Right kidney (tissue), 1 donor: Measurements from ENCODE around the gene UBE2B.

Experiments
- DNase-seq: peaks from one replicate; pipeline ENCODE4 v3.0.0-alpha.2; 2016

Gene UBE2B

DNA sequence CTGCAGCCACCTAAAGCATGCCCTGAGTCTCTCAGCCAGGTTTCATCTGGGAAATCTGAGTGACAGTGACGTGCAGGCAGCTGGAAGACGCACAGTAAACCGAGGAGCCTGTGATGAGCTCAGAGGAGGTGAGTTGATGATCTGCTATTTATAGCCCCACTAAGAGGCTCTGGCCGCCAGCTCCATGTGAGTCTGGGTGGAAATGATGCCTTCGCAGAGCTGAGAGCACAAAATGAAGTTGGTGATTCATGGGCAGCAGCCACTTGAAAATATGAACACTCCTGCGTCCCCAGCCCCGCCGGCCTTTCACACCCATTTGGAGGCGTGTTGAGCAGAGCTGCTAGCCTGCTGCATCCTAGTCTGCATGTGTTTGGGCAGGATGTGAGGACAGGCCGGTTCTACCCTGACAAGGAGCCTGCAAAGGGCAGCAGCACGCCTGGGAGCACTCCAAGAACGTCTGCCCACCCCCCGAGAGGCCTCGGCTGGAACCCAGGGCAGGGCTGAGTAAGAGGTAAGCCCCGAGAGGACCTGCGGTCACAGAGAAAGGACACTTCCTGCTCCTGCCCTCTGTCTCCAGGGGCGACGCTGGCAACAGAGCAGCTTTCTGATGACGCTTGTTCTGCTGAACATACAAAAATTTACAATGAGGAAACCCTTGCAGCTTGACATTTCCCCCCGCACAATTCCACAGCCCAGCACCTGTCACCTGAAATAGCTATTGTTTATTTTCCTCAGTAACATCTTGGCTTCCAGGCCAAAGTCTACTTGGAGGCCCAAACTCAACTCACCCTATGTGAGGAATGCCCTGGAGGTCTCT lies 65.4 kb downstream of the UBE2B start:
- DNase-seq = peak; percentile 27

DNA sequence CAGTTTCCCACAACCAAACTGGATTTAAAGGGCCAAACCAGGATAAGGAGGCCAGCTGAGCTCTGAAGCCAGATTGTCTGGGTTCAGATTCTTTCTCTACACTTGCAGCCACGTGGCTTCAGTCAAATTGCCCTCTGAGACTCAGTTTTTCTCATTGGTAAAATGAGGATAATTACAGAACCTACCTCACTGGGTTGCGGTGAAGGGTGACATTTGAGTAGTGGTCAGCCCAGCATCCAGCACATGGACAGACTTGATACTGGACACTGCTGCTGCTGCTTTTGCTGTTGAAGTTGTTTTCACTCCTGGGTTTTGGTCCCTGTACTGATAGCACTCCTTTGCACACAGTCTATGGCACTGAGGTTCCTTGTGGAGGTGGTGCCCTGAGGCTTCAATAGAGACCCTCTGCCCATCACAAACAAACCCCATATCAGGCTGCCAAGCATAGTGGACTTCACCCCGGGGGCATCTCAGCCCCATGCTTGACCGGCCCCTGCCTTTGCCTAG lies 66.0 kb downstream of the UBE2B start:
- DNase-seq = no peak

DNA sequence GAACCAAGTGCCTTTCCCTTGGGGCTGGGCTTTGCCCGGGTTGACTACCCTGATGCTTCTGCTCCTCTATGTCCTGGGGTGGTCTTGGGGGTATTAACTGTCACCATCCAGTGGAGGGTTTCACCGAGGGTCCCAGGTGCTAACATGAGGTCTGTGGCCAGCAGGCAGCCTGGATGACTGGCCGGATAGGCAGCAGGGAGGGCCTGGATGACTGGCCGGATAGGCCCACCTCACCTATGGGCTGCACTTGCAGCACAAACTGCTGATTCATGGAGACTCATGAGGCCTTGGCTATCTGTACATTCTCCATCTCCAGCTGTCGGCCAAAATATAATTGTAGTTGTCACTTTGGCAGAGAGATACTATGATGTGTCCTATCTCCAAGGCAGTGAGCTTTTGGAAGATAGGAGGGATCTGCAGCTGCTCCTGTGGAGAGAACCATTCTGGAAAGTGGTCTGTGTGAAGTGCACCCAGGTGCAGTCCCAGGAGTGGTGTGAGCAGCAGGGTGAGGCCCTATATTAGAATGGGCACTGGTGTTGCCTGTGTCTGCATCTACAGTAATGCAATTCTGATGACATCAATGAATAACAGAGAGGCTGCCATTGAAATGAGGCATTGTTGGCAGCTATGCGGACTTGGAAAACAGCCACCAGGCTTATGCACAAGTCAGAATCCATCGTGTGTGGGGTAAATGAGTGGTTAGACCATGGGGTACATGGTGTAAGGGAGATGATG lies 66.6 kb downstream of the UBE2B start:
- no peak for DNase-seq

DNA sequence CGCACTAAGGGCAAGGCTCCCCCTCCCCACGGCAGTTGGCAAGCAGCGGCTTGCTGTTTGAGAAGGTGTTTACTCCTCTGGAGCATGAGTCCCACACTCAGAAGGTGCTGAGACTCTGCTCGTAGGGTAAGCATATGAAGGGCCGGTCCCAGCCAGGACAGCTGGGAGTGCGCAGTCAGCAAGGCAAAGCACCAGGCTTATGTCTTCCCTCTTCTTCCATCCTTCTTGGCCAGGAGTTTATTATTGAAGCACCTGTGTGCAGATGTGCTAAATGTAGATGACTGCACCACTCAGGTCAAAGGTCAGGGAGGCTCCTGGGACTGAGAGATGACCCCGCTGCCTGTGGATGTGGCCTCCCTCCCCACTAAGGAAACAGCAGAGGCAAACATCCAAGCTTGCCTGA lies 67.4 kb downstream of the UBE2B start:
- no peak for DNase-seq

DNA sequence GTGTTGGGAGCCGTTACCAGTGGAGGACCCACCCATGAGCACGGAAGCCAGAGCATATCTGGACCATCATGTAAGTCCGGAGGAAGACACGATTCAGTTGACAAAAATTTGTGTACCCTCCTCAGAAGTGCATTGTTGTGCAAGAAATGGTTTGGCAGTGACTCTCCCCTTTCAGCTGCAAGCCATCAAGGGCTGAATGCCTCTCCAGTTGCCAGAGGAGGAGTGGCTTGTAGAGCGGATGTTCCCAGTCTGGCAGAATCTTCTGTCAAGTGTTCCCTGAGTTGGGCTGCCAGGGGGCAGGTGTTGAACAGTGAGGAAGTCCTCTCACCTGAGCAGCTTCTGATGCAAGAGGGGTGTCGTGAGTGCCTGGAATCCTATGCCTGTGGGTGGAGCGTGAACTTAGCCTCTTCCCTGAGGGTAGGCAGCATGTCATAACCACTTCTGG lies 67.9 kb downstream of the UBE2B start:
- DNase-seq = no peak

DNA sequence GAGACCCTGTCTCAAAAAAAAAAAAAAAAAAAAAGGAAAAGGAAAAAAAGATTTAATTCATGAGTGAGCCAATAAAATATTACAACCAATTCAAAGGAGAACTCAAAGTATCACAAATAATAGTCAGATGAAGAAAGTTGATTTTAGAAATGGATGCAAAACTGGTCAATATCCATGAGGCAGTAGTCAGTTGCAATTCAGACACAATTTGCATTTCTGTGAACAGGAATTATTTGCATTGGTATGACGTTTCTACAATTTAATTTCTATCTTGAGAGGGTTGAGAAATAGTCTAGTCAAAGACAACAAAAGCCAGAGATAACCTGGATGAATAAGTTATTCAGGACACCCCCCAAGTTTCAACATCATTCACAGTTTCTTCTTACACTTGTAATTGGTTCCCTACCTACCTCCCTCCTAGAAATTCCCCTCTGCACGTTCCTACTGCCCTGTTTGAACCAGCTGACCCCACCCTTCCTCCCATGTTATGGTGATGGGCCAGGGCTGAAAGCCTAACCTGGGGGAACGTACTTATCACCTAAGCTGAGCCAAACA lies 68.9 kb downstream of the UBE2B start:
- no peak for DNase-seq
